Glutamatergic neuron (in vitro differentiated cells): ENCODE results near the gene RANBP17. TPM values are rescaled to one million over a fixed set of nuclear protein-coding genes. Genes with fewer than 3 reads are reported as not detected.
A peak's percentile ranks its signal among the peaks of the same experiment; 100 is the strongest.

Source experiments
- DNase-seq: peaks from one replicate; pipeline ENCODE4 v3.0.0; 2022
- H3K27ac Mint-ChIP-seq: one replicate; pipeline ENCODE4 v1.8.0; 2020; ENCODE audit warnings: mild to moderate bottlenecking, mixed read lengths, inconsistent platforms; ENCODE audit not compliant: unreplicated experiment
- H3K27me3 Mint-ChIP-seq: one replicate; pipeline ENCODE4 v1.8.0; 2020; ENCODE audit warnings: mild to moderate bottlenecking, moderate library complexity, mixed read lengths, inconsistent platforms; ENCODE audit not compliant: unreplicated experiment
- H3K36me3 Mint-ChIP-seq: one replicate; pipeline ENCODE4 v1.8.0; 2020; ENCODE audit warnings: mild to moderate bottlenecking, mixed read lengths, inconsistent platforms; ENCODE audit not compliant: unreplicated experiment
- H3K4me1 Mint-ChIP-seq: one replicate; pipeline ENCODE4 v1.8.0; 2020; ENCODE audit warnings: mild to moderate bottlenecking, low read depth, mixed read lengths, inconsistent platforms; ENCODE audit not compliant: unreplicated experiment
- H3K4me3 Mint-ChIP-seq: one replicate; pipeline ENCODE4 v1.8.0; 2020; ENCODE audit warnings: mild to moderate bottlenecking, mixed read lengths, inconsistent platforms; ENCODE audit not compliant: unreplicated experiment
- H3K9me3 Mint-ChIP-seq: one replicate; pipeline ENCODE4 v1.8.0; 2020; ENCODE audit warnings: mild to moderate bottlenecking, moderate library complexity, mixed read lengths, inconsistent platforms; ENCODE audit not compliant: unreplicated experiment
- total RNA-seq: library from RNA; stranded (reverse); fragmentation: NEBNext Ultra II Directional; extraction: Animal tissue kit (Norgen Biotek cat#: 25700); gene quantifications from one replicate; pipeline ENCODE4 v1.2.1, GENCODE V29; 2021; ENCODE audit not compliant: unreplicated experiment
- TF ChIP-seq, protein P1 (sequence below): fragments of 200-600 bp; sonication (generic); IDR thresholded peaks from one replicate; pipeline ENCODE4 v1.5.0; 2021; ENCODE audit not compliant: partially characterized antibody, unreplicated experiment

The RANBP17 gene
- total RNA-seq, 1 donor from 2014 or later: 25.7 TPM

DNA sequence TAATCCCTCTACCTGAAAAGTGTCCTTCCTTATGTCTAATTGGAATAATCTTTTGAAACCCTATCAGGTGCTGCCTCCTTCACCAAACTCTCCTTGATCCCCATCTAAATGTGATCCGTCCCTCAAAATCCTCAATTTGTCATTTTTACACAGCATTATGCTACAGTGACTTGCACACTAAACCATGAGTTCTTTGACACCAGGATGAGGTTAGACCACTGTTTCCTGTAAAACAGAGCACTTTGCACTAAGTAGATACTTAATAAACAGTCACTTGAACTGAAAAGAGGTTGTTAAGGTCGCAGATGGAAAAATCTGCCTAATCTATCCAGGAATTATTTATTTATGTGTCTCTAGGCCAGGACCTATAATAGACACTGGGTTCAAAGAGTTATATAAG is 403.0 kb downstream of the RANBP17 start:
- Mint-ChIP-seq H3K36me3 (no peaks in the 10 kb centered on the region), H3K4me3 (no peak overlapping the region), H3K27ac (no peak overlapping the region), H3K4me1 (peaks cover 14% of the 10 kb centered on the region), H3K9me3 (peaks cover 5% of the 10 kb centered on the region), H3K27me3 (peaks cover 4% of the 10 kb centered on the region)
- DNase-seq: no peak
- TF ChIP-seq, protein P1, sequence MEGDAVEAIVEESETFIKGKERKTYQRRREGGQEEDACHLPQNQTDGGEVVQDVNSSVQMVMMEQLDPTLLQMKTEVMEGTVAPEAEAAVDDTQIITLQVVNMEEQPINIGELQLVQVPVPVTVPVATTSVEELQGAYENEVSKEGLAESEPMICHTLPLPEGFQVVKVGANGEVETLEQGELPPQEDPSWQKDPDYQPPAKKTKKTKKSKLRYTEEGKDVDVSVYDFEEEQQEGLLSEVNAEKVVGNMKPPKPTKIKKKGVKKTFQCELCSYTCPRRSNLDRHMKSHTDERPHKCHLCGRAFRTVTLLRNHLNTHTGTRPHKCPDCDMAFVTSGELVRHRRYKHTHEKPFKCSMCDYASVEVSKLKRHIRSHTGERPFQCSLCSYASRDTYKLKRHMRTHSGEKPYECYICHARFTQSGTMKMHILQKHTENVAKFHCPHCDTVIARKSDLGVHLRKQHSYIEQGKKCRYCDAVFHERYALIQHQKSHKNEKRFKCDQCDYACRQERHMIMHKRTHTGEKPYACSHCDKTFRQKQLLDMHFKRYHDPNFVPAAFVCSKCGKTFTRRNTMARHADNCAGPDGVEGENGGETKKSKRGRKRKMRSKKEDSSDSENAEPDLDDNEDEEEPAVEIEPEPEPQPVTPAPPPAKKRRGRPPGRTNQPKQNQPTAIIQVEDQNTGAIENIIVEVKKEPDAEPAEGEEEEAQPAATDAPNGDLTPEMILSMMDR: no peak

DNA sequence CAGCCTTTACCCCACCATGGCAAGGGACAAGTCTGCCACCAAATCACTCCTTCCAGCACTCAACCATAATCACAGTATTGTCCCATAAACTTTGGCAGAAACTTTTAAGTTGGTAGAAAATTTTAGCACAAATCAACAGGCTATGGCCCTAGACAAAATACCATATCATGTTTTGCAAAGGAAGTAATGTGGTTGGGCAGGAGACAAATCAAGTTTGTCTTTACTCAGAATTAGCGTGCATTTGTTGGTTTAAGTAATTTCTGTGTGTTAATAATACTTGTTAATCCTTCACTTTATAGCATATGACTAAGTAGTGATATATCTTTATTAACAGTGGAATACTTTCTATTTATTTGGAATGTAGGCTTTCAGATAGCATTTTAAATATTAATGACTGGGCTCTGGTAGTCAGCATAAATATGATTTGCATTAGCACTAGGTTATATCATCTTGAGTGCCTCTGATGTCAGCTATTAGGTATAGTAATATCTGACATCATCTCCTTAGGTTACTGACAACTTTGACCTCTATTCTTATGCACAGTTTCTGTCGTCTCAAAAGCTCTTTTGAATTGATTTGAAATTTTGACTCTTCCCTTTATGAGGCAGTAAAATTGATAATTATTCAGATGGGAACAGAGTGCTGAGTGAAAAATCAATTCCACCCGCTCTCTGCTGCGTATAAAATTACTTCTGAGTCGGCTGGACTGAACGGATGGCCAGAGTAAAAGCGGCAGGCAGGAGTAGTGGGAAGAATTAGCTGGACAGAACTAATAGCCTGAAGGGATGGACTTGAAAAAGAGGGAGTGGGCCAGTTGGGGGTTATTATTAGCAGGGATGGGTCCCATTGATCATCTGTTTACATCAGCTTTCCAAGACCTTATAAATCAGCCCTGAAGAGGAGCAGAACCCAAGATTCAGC is 407.1 kb downstream of the RANBP17 start:
- Mint-ChIP-seq H3K4me1 (peaks cover 40% of the 10 kb centered on the region), H3K27ac (peak overlapping the region; percentile 96), H3K36me3 (peaks cover 5% of the 10 kb centered on the region), H3K27me3 (peaks cover 5% of the 10 kb centered on the region), H3K4me3 (peak overlapping the region; percentile 58), H3K9me3 (peaks cover 6% of the 10 kb centered on the region)
- TF ChIP-seq, protein P1: no peak
- peak; percentile 36 for DNase-seq

GRCh38 chr5:171269717-171270116 is 407.9 kb downstream of the RANBP17 start:
- H3K4me1 Mint-ChIP-seq: peaks cover 43% of the 10 kb centered on the region
- no peak for DNase-seq
- TF ChIP-seq, protein P1: no peak
- peak overlapping the region; percentile 58 for H3K4me3 Mint-ChIP-seq
- H3K36me3 Mint-ChIP-seq: peaks cover 5% of the 10 kb centered on the region
- peaks cover 6% of the 10 kb centered on the region for H3K9me3 Mint-ChIP-seq
- H3K27ac Mint-ChIP-seq: peak overlapping the region; percentile 96
- peaks cover 5% of the 10 kb centered on the region for H3K27me3 Mint-ChIP-seq

DNA sequence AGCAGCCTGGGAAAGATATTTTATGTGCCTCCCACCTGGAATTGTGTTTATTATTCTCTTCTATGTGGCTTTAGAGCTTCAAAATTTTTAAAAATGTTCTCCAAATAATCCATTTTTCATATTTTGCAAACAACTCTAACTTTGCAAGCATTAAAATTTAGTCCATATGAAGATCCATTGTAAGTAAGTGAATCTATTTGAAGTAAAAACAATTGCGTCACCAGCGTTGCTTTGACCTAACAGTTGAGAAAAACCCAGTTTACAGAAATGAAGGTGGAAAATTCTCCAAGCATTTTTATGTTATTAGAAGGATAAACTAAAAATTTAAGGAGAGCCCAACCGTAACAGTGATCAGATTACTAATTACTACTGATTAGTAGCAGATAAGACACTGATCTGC is 408.3 kb downstream of the RANBP17 start:
- Mint-ChIP-seq H3K27me3 (peaks cover 5% of the 10 kb centered on the region), H3K9me3 (peaks cover 6% of the 10 kb centered on the region), H3K4me1 (peaks cover 46% of the 10 kb centered on the region), H3K4me3 (peak overlapping the region; percentile 38), H3K27ac (peak overlapping the region; percentile 96), H3K36me3 (peaks cover 5% of the 10 kb centered on the region)
- TF ChIP-seq, protein P1: no peak
- no peak for DNase-seq

DNA sequence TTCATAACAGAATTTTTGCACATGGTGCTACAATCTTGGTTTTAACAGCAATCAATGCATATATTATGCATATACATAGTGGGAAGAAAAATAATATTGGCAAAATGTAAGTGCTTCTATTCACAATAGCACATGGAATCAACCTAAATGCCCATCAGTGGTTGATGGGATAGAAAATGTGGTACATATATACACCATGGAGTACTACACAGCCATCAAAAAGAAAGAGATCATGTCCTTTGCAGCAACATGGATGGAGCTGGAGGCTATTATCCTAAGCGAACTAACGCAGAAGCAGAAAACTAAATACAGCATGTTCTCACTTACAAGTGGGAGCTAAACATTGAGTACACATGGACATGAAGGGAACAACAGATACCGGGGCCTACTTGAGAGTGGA is 410.0 kb downstream of the RANBP17 start:
- Mint-ChIP-seq H3K27ac (peak overlapping the region; percentile 68), H3K9me3 (peaks cover 6% of the 10 kb centered on the region), H3K4me1 (peaks cover 57% of the 10 kb centered on the region), H3K36me3 (peaks cover 5% of the 10 kb centered on the region), H3K27me3 (peaks cover 5% of the 10 kb centered on the region), H3K4me3 (no peak overlapping the region)
- DNase-seq: no peak
- TF ChIP-seq, protein P1: no peak
